IMR-90 (cell line): ENCODE results near the gene OSBPL3. TPM values are rescaled to one million over a fixed set of nuclear protein-coding genes. Genes with fewer than 3 reads are reported as not detected.
A peak's percentile ranks its signal among the peaks of the same experiment; 100 is the strongest.

Source experiments
- ATAC-seq: fragments of 200-7000 bp; cut with Tn5 transposase; 2 replicates; pipeline ENCODE4 v1.9.1; 2020; ENCODE audit warnings: low read depth, mild to moderate bottlenecking, moderate library complexity
- BruUV-seq: library from RNA; stranded (reverse); fragments of 400-500 nt; replicated peaks from 2 replicates; lab custom pipeline; 2021; lab: Mats Ljungman, UMichigan
- CTCF ChIA-PET: fragments of 300-600 bp; formaldehyde crosslinking; extraction: SDS; loops from one replicate; lab custom pipeline; 2021; ENCODE audit warnings: antibody characterized with exemption; lab: Yijun Ruan, JAX
- POLR2A ChIA-PET: fragments of 300-600 bp; sonication (Branson Sonifier 250); formaldehyde crosslinking; loops from one replicate; lab custom pipeline; 2022; ENCODE audit warnings: antibody characterized with exemption; ENCODE audit not compliant: unreplicated experiment; lab: Charles Lee
- DNase-seq: peaks from one replicate; pipeline ENCODE4 v3.0.0; 2013
- H2AFZ ChIP-seq: replicated peaks from 2 replicates; pipeline ENCODE3; 2013; ENCODE audit warnings: low read length, mild to moderate bottlenecking; ENCODE audit not compliant: poor library complexity
- H2AK5ac ChIP-seq: 2 replicates; pipeline ENCODE4 v1.6.1; 2013; ENCODE audit warnings: low read depth, low read length, inconsistent platforms
- H2AK9ac ChIP-seq: replicated peaks from 2 replicates; pipeline ENCODE3; 2013; ENCODE audit warnings: mild to moderate bottlenecking, low read depth, low read length, moderate library complexity; ENCODE audit not compliant: poor library complexity
- H2BK120ac ChIP-seq: 2 replicates; pipeline ENCODE4 v1.6.1; 2013; ENCODE audit warnings: low read depth, low read length, inconsistent platforms
- H2BK15ac ChIP-seq: 3 replicates; pipeline ENCODE4 v1.6.1; 2013; ENCODE audit warnings: low read depth, low read length, inconsistent platforms
- H2BK20ac ChIP-seq: 2 replicates; pipeline ENCODE4 v1.6.1; 2013; ENCODE audit warnings: low read depth, mild to moderate bottlenecking, inconsistent platforms, low read length, moderate library complexity
- H2BK5ac ChIP-seq: 2 replicates; pipeline ENCODE4 v1.6.1; 2013; ENCODE audit warnings: mild to moderate bottlenecking, low read depth, low read length, inconsistent platforms; ENCODE audit not compliant: poor library complexity, severe bottlenecking
- H3K14ac ChIP-seq: replicated peaks from 2 replicates; pipeline ENCODE4 v1.6.1; 2013; ENCODE audit warnings: low read depth, low read length, inconsistent platforms
- H3K18ac ChIP-seq: 2 replicates; pipeline ENCODE4 v1.6.1; 2013; ENCODE audit warnings: low read depth, low read length, control low read depth
- H3K23ac ChIP-seq: 2 replicates; pipeline ENCODE4 v1.6.1; 2013; ENCODE audit warnings: low read depth, low read length, inconsistent platforms
- H3K27ac ChIP-seq: 2 replicates; pipeline ENCODE4 v1.5.1; 2013; ENCODE audit warnings: mild to moderate bottlenecking, control low read depth, low read length; ENCODE audit not compliant: insufficient read depth
- H3K27me3 ChIP-seq: 2 replicates; pipeline ENCODE4 v1.6.1; 2013; ENCODE audit warnings: low read length; ENCODE audit not compliant: control insufficient read depth, insufficient read depth
- H3K36me3 ChIP-seq: 2 replicates; pipeline ENCODE4 v1.6.1; 2013; ENCODE audit warnings: low read length, mixed read lengths; ENCODE audit not compliant: control insufficient read depth, insufficient read depth
- H3K4ac ChIP-seq: 2 replicates; pipeline ENCODE4 v1.6.1; 2013; ENCODE audit warnings: low read depth, low read length, inconsistent platforms
- H3K4me1 ChIP-seq: 2 replicates; pipeline ENCODE4 v1.6.1; 2013; ENCODE audit warnings: low read length, mixed read lengths; ENCODE audit not compliant: control insufficient read depth, insufficient read depth
- H3K4me2 ChIP-seq: 2 replicates; pipeline ENCODE4 v1.6.1; 2013; ENCODE audit warnings: low read depth, mild to moderate bottlenecking, control low read depth, low read length, moderate library complexity
- H3K4me3 ChIP-seq: 2 replicates; pipeline ENCODE4 v1.5.1; 2013; ENCODE audit warnings: low read depth, mild to moderate bottlenecking, control low read depth, low read length, moderate library complexity; ENCODE audit not compliant: insufficient read depth
- H3K56ac ChIP-seq: 2 replicates; pipeline ENCODE4 v1.6.1; 2013; ENCODE audit warnings: low read length, inconsistent platforms; ENCODE audit not compliant: insufficient read depth; ENCODE audit errors: extremely low read depth
- H3K79me1 ChIP-seq, 2 experiments: 2 replicates each; pipeline ENCODE4 v1.6.1; 2013; ENCODE audit warnings: low read length in 2 of 2, inconsistent platforms in 1 of 2, low read depth in 1 of 2
- H3K9ac ChIP-seq: 2 replicates; pipeline ENCODE4 v1.6.1; 2013; ENCODE audit warnings: low read depth, low read length, control low read depth
- H3K9me1 ChIP-seq: 2 replicates; pipeline ENCODE4 v1.6.1; 2013; ENCODE audit warnings: low read length, inconsistent platforms; ENCODE audit not compliant: insufficient read depth
- H3K9me3 ChIP-seq: 2 replicates; pipeline ENCODE4 v1.6.1; 2013; ENCODE audit warnings: low read length; ENCODE audit not compliant: control insufficient read depth, insufficient read depth
- H4K20me1 ChIP-seq: 2 replicates; pipeline ENCODE4 v1.6.1; 2013; ENCODE audit warnings: low read length, inconsistent platforms; ENCODE audit not compliant: insufficient read depth
- H4K5ac ChIP-seq: 2 replicates; pipeline ENCODE4 v1.6.1; 2013; ENCODE audit warnings: mild to moderate bottlenecking, low read depth, low read length, control low read depth
- H4K8ac ChIP-seq, 2 experiments: 2 replicates each; pipeline ENCODE4 v1.6.1; 2013; ENCODE audit warnings: low read depth in 2 of 2, low read length in 2 of 2, control low read depth in 1 of 2, inconsistent platforms in 1 of 2
- H4K91ac ChIP-seq: 2 replicates; pipeline ENCODE4 v1.6.1; 2013; ENCODE audit warnings: low read depth, low read length, inconsistent platforms; ENCODE audit not compliant: insufficient read depth
- BHLHE40 ChIP-seq: fragments of 150-350 bp; IDR thresholded peaks from 2 replicates; pipeline ENCODE4 v1.6.1; 2016; ENCODE audit warnings: mild to moderate bottlenecking, low read depth, low read length
- CEBPB ChIP-seq: IDR thresholded peaks from 2 replicates; pipeline ENCODE4 v1.6.1; 2012; ENCODE audit warnings: low read depth, low read length, improper control_type of control experiment
- CHD1 ChIP-seq: IDR thresholded peaks from 2 replicates; pipeline ENCODE4 v1.6.1; 2012; ENCODE audit warnings: low read depth, low read length, improper control_type of control experiment
- ELK1 ChIP-seq: fragments of 150-350 bp; IDR thresholded peaks from 2 replicates; pipeline ENCODE4 v1.6.1; 2016; ENCODE audit warnings: low read depth, mild to moderate bottlenecking, low read length, moderate library complexity, borderline replicate concordance
- FOS ChIP-seq: fragments of 150-350 bp; IDR thresholded peaks from 2 replicates; pipeline ENCODE4 v1.6.1; 2016; ENCODE audit warnings: low read depth, low read length
- MAFK ChIP-seq: IDR thresholded peaks from 2 replicates; pipeline ENCODE4 v1.6.1; 2012; ENCODE audit warnings: low read depth, low read length, improper control_type of control experiment
- MXI1 ChIP-seq: IDR thresholded peaks from 2 replicates; pipeline ENCODE4 v1.6.1; 2012; ENCODE audit warnings: low read depth, mild to moderate bottlenecking, low read length, moderate library complexity, borderline replicate concordance
- NFE2L2 ChIP-seq: fragments of 150-350 bp; IDR thresholded peaks from 2 replicates; pipeline ENCODE4 v1.6.1; 2016; ENCODE audit warnings: low read depth, mild to moderate bottlenecking, low read length
- POLR2A ChIP-seq: IDR thresholded peaks from 2 replicates; pipeline ENCODE4 v1.6.1; 2012; ENCODE audit warnings: mild to moderate bottlenecking, low read depth, low read length
- RAD21 ChIP-seq: IDR thresholded peaks from 2 replicates; pipeline ENCODE4 v1.6.1; 2012; ENCODE audit warnings: low read length, improper control_type of control experiment
- RCOR1 ChIP-seq: IDR thresholded peaks from 2 replicates; pipeline ENCODE4 v1.6.1; 2012; ENCODE audit warnings: mild to moderate bottlenecking, low read length, improper control_type of control experiment; ENCODE audit not compliant: insufficient replicate concordance
- SMC3 ChIP-seq: fragments of 150-350 bp; IDR thresholded peaks from 2 replicates; pipeline ENCODE4 v1.6.1; 2016; ENCODE audit warnings: low read depth, mild to moderate bottlenecking, antibody characterized with exemption, low read length, moderate library complexity
- USF2 ChIP-seq: fragments of 150-350 bp; IDR thresholded peaks from 2 replicates; pipeline ENCODE4 v1.6.1; 2017; ENCODE audit warnings: mild to moderate bottlenecking, antibody characterized with exemption, low read length, low read depth
- WGBS, 2 experiments: methylation state at CpG; one replicate each; pipeline versions ENCODE4 v1.1.5 to v1.1.7; 2013; ENCODE audit warnings: missing lambda C conversion rate in 2 of 2; ENCODE audit not compliant: insufficient read length in 1 of 2; ENCODE audit errors: extremely low coverage in 2 of 2; 5-methylcytosine and 5-hydroxymethylcytosine counted together
- dilution Hi-C: fragments of 300-500 bp; cut with HindIII; formaldehyde crosslinking; loops from one replicate; pipeline ENCODE4 v1.14.3; 2018; ENCODE audit warnings: low sequenced_read_pairs; ENCODE audit not compliant: unreplicated experiment
- in situ Hi-C: fragments of 300-500 bp; cut with MboI; formaldehyde crosslinking; loops from 3 replicates; pipeline ENCODE4 v1.14.3; 2019; ENCODE audit warnings: low sequenced_read_pairs, inconsistent platforms, mixed read lengths
- intact Hi-C: fragments of 100-400 bp; cut with micrococcal nuclease; formaldehyde crosslinking; loops from 2 replicates; pipeline ENCODE4 v1.10.0; 2022
- polyA plus RNA-seq, 3 experiments: library from polyadenylated mRNA; depleted of rRNA; stranded (reverse); fragments of >200 nt; gene quantifications; 2 replicates each; pipeline ENCODE4 v1.2.3, GENCODE V29; 2012; ENCODE audit warnings: low replicate concordance in 1 of 3
- total RNA-seq: library from RNA; depleted of rRNA; stranded (reverse); fragments of >200 nt; gene quantifications from 2 replicates; pipeline ENCODE4 v1.2.3, GENCODE V29; 2012

OSBPL3 gene
- total and polyA plus RNA-seq, 2 of the 4 experiments (the other 2 are of a cell fraction), result 18.0 to 29.9 TPM

GRCh38 chr7:24752073-24752800 lies 227.7 kb downstream of the OSBPL3 start:
- Histone ChIP-seq H2AK9ac (peak overlapping the region; percentile 61), H2AFZ (peak overlapping the region; percentile 9), H2BK15ac (peak overlapping the region; percentile 89), H4K20me1 (no peaks in the 10 kb centered on the region), H3K79me1 (peaks cover 45 to 75% of the 10 kb centered on the region in 2 experiments), H2AK5ac (peak overlapping the region; percentile 87), H3K4ac (peak overlapping the region; percentile 89), H4K8ac (peak overlapping the region; percentile 62 to 65), H4K91ac (peak overlapping the region; percentile 88), H3K4me3 (no peak overlapping the region), H3K27me3 (no peaks in the 10 kb centered on the region), H3K14ac (peak overlapping the region; percentile 94), H2BK120ac (peak overlapping the region; percentile 90), H2BK20ac (peak overlapping the region; percentile 79), H3K4me1 (peaks cover 24% of the 10 kb centered on the region), H3K27ac (peak overlapping the region; percentile 60; the same call in 1 of the 2 replicates), H3K36me3 (peaks cover 6% of the 10 kb centered on the region), H3K9ac (peak overlapping the region; percentile 46; the same call in 1 of the 2 replicates), H3K4me2 (peak overlapping the region; percentile 29; the same call in 1 of the 2 replicates), H2BK5ac (peak overlapping the region; percentile 72), H4K5ac (peak overlapping the region; percentile 70; the same call in 1 of the 2 replicates), H3K23ac (peak overlapping the region; percentile 78; the same call in 1 of the 2 replicates), H3K9me3 (no peaks in the 10 kb centered on the region), H3K9me1 (peaks cover 23% of the 10 kb centered on the region), H3K56ac (peak overlapping the region; percentile 39), H3K18ac (peak overlapping the region; percentile 89; the same call in 1 of the 2 replicates)
- TF ChIP-seq ELK1 (no peak), SMC3 (no peak), RCOR1 (no peak), BHLHE40 (no peak), CEBPB (no peak), MXI1 (no peak), NFE2L2 (no peak), FOS (no peak), CHD1 (no peak), USF2 (no peak), RAD21 (no peak), MAFK (no peak), POLR2A (no peak)
- ATAC-seq (no peak), DNase-seq (no peak)
- 100% methylated on average over 3 of the region's 3 CpGs; no CpG with 5 or more reads in 1 of the 2 experiments for WGBS, 2 experiments
- dilution Hi-C loops, result no loop called here
- in situ Hi-C loops, result no loop called here
- POLR2A ChIA-PET, result interaction anchor here (0.5 to 1.7 kb wide), 2 partner anchors 10 to 373 kb away, joined by 4 read pairs; no protein-coding TSS in a partner anchor
- CTCF ChIA-PET, result interaction anchor here (0.7 kb wide), 1 partner anchor 21 kb away, joined by 8 read pairs; no protein-coding TSS in a partner anchor
- intact Hi-C loops, result no loop called here
- no TSS peak for BruUV-seq
